NCI-H1417 treated with DMSO at 0.1 percent for 48 hours (cell line): ENCODE measurements around the gene IPO13.

Experiments
- DNase-seq: peaks from one replicate; lab custom pipeline; 2025; lab: John Stamatoyannopoulos, UW

Gene IPO13

GRCh38 chr1:43931711-43932660, 14.8 kb upstream of the IPO13 start:
- DNase-seq = no peak

- no peak for DNase-seq
Observed at GRCh38 chr1:43932786-43933385, 13.9 kb upstream of the IPO13 start.

GRCh38 chr1:43933386-43934100, 13.2 kb upstream of the IPO13 start, which contains the start of gene ARTN:
Gene ARTN (plus strand): TSS chr1:43933801. CDS start chr1:43935657, 1,856 bp downstream.
- no peak for DNase-seq

- no peak for DNase-seq
Observed at GRCh38 chr1:43934101-43934985, 12.4 kb upstream of the IPO13 start.

GRCh38 chr1:43934986-43935324, 11.8 kb upstream of the IPO13 start:
- no peak for DNase-seq

GRCh38 chr1:43935711-43936427, 10.9 kb upstream of the IPO13 start:
- DNase-seq = no peak

- no peak for DNase-seq
Observed at GRCh38 chr1:43936431-43937151, 10.2 kb upstream of the IPO13 start.

GRCh38 chr1:43937179-43937865, 9.4 kb upstream of the IPO13 start:
- DNase-seq = no peak

GRCh38 chr1:43938383-43938782, 8.4 kb upstream of the IPO13 start:
- DNase-seq = no peak

GRCh38 chr1:43938892-43939587, 7.7 kb upstream of the IPO13 start:
- no peak for DNase-seq

GRCh38 chr1:43942411-43942810, 4.3 kb upstream of the IPO13 start:
- DNase-seq = no peak

GRCh38 chr1:43944860-43945259, 1.9 kb upstream of the IPO13 start:
- no peak for DNase-seq

- DNase-seq = no peak
Observed at GRCh38 chr1:43945674-43946235, 995 bp upstream of the IPO13 start.

- no peak for DNase-seq
Observed at GRCh38 chr1:43947061-43947873, 517 bp downstream of the IPO13 start.

- no peak for DNase-seq
Observed at GRCh38 chr1:43947874-43948437, 1.2 kb downstream of the IPO13 start.

GRCh38 chr1:43949678-43950077, 2.9 kb downstream of the IPO13 start:
- DNase-seq = no peak
